HUES48 (cell line): ENCODE measurements around the gene ANTXR1.

Experiments used
- H3K27ac ChIP-seq: one replicate; pipeline ENCODE4 v1.7.0; 2013; ENCODE audit warnings: low read depth, low read length, inconsistent platforms
- H3K27me3 ChIP-seq: 2 replicates; pipeline ENCODE4 v1.6.1; 2013; ENCODE audit warnings: mild to moderate bottlenecking, low read length; ENCODE audit not compliant: control insufficient read depth, insufficient read depth
- H3K36me3 ChIP-seq: 2 replicates; pipeline ENCODE4 v1.6.1; 2013; ENCODE audit warnings: low read length; ENCODE audit not compliant: control insufficient read depth, insufficient read depth
- H3K4me1 ChIP-seq: 2 replicates; pipeline ENCODE4 v1.6.1; 2013; ENCODE audit warnings: mild to moderate bottlenecking, low read length; ENCODE audit not compliant: control insufficient read depth, insufficient read depth
- H3K4me3 ChIP-seq: 2 replicates; pipeline ENCODE4 v1.5.1; 2013; ENCODE audit warnings: mild to moderate bottlenecking, low read depth, low read length
- H3K9ac ChIP-seq: 2 replicates; pipeline ENCODE4 v1.6.1; 2013; ENCODE audit warnings: mild to moderate bottlenecking, low read depth, low read length, moderate library complexity
- H3K9me3 ChIP-seq: 2 replicates; pipeline ENCODE4 v1.6.1; 2013; ENCODE audit warnings: low read length; ENCODE audit not compliant: control insufficient read depth, insufficient read depth

Gene ANTXR1

DNA sequence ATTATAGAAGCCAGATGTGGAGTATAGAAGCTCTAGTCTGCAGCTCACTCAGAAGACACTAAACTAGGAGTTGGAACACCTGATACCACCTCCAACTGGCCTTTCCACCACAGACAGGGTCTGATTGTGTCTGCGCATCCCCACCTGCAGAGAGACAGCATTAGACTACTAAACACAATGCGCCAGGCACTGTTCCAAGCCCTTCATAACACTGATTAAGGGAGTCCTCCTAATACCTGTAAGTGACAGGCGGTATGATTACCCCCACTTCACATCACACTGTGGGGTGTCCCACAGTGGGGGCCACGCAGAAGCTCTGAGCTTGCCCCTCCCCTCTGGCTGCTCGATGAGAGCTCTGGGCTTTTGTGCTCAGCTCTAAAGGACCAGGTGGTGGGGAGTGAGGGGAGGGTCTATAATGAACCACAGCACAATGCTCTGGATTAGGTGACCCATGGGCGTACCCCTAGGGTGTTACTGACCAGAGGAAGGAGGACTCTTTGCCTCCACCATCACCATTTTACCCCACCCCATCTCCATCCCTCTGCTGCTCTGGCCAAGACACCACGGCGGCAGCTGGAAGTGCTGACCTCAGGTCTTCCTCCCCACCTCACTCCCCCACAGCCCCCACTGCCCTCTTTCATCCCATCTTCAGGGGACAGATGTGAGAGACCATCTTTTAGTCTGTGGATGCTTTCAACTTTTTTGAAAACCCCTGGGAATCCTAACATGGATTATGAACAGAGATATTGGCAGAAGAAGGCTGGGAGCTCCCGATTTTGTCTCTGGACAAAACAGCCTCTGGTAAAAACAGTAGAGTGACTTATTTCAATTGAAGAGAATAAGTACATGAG lies 228.9 kb downstream of the ANTXR1 start:
- H3K27ac ChIP-seq: no peak overlapping the region
- no peaks in the 10 kb centered on the region for H3K9me3 ChIP-seq
- peaks cover 9% of the 10 kb centered on the region for H3K36me3 ChIP-seq
- H3K4me1 ChIP-seq: no peaks in the 10 kb centered on the region
- no peaks in the 10 kb centered on the region for H3K27me3 ChIP-seq
- no peak overlapping the region for H3K4me3 ChIP-seq
- no peak overlapping the region for H3K9ac ChIP-seq

- Histone ChIP-seq H3K9me3 (no peaks in the 10 kb centered on the region), H3K4me3 (no peak overlapping the region), H3K9ac (no peak overlapping the region), H3K27me3 (no peaks in the 10 kb centered on the region), H3K27ac (no peak overlapping the region), H3K36me3 (peaks cover 9% of the 10 kb centered on the region), H3K4me1 (no peaks in the 10 kb centered on the region)
These were observed 229.7 kb downstream of the ANTXR1 start for GRCh38 chr2:69242651-69243051.

DNA sequence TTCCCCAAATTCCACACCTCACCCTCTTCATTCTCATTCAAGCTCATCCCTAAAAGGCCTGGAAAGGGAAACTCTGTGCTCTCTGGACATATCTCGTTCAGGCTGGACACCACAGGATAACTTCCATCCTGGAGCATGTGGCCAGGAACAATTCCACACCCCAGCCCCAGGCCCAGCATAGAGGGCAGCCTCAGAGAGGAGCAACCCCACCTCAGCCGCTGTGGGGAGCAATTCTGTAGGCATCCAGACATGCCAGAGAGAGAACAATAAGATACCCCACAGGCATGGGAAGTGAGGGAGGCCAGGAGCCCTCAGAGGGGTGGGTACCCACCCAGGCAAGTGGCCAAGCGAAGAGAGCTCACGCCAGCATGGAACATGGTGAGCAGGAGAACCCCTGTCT lies 230.7 kb downstream of the ANTXR1 start:
- Histone ChIP-seq H3K36me3 (peaks cover 9% of the 10 kb centered on the region), H3K9me3 (no peaks in the 10 kb centered on the region), H3K4me3 (no peak overlapping the region), H3K9ac (no peak overlapping the region), H3K4me1 (no peaks in the 10 kb centered on the region), H3K27me3 (no peaks in the 10 kb centered on the region), H3K27ac (no peak overlapping the region)

DNA sequence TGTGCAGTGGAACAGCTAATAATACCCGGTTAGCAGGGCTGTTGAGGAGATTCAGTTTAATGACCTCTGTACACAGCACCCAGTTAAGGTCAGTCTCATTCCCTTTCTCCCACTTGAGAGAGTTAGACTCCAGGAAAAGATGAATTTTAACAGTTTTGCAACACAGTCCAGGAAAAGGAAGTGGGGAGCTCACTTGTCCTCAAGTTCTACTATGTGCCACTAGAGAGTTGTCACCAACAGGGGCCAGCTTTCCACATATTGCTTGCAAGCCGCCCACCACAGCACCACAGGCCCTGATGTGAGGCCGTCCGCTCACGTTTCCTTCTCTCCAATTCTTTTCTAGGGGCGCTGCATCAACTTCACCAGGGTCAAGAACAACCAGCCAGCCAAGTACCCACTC lies 231.9 kb downstream of the ANTXR1 start:
- no peak overlapping the region for H3K27ac ChIP-seq
- H3K9ac ChIP-seq: no peak overlapping the region
- peaks cover 9% of the 10 kb centered on the region for H3K36me3 ChIP-seq
- no peaks in the 10 kb centered on the region for H3K4me1 ChIP-seq
- no peaks in the 10 kb centered on the region for H3K27me3 ChIP-seq
- H3K9me3 ChIP-seq: no peaks in the 10 kb centered on the region
- no peak overlapping the region for H3K4me3 ChIP-seq

DNA sequence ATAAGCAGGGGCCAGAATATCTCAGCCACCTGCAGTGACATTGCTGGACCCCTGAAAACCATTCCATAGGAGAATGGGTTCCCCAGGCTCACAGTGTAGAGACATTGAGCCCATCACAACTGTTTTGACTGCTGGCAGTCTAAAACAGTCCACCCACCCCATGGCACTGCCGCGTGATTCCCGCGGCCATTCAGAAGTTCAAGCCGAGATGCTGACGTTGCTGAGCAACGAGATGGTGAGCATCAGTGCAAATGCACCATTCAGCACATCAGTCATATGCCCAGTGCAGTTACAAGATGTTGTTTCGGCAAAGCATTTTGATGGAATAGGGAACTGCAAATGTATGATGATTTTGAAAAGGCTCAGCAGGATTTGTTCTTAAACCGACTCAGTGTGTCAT lies 234.6 kb downstream of the ANTXR1 start:
- Histone ChIP-seq H3K4me1 (no peaks in the 10 kb centered on the region), H3K9me3 (no peaks in the 10 kb centered on the region), H3K27me3 (no peaks in the 10 kb centered on the region), H3K4me3 (no peak overlapping the region), H3K9ac (no peak overlapping the region), H3K36me3 (peaks cover 9% of the 10 kb centered on the region), H3K27ac (no peak overlapping the region)

- H3K9me3 ChIP-seq: no peaks in the 10 kb centered on the region
- H3K27me3 ChIP-seq: no peaks in the 10 kb centered on the region
- H3K27ac ChIP-seq: no peak overlapping the region
- no peak overlapping the region for H3K4me3 ChIP-seq
- H3K36me3 ChIP-seq: peaks cover 9% of the 10 kb centered on the region
- no peaks in the 10 kb centered on the region for H3K4me1 ChIP-seq
- H3K9ac ChIP-seq: no peak overlapping the region
These were observed 235.3 kb downstream of the ANTXR1 start for GRCh38 chr2:69248232-69248631.

- no peaks in the 10 kb centered on the region for H3K9me3 ChIP-seq
- no peaks in the 10 kb centered on the region for H3K4me1 ChIP-seq
- H3K9ac ChIP-seq: no peak overlapping the region
- no peaks in the 10 kb centered on the region for H3K27me3 ChIP-seq
- peaks cover 6% of the 10 kb centered on the region for H3K36me3 ChIP-seq
- H3K27ac ChIP-seq: no peak overlapping the region
- no peak overlapping the region for H3K4me3 ChIP-seq
These were observed 238.0 kb downstream of the ANTXR1 start for GRCh38 chr2:69250981-69251380.

GRCh38 chr2:69251943-69252342 lies 239.0 kb downstream of the ANTXR1 start:
- H3K27me3 ChIP-seq: no peaks in the 10 kb centered on the region
- no peak overlapping the region for H3K4me3 ChIP-seq
- H3K27ac ChIP-seq: no peak overlapping the region
- no peak overlapping the region for H3K9ac ChIP-seq
- H3K4me1 ChIP-seq: no peaks in the 10 kb centered on the region
- H3K9me3 ChIP-seq: no peaks in the 10 kb centered on the region
- no peaks in the 10 kb centered on the region for H3K36me3 ChIP-seq

- H3K27me3 ChIP-seq: no peaks in the 10 kb centered on the region
- H3K9me3 ChIP-seq: no peaks in the 10 kb centered on the region
- no peak overlapping the region for H3K4me3 ChIP-seq
- H3K27ac ChIP-seq: no peak overlapping the region
- no peaks in the 10 kb centered on the region for H3K36me3 ChIP-seq
- H3K9ac ChIP-seq: no peak overlapping the region
- H3K4me1 ChIP-seq: no peaks in the 10 kb centered on the region
These were observed 240.1 kb downstream of the ANTXR1 start for GRCh38 chr2:69253112-69253511.

- Histone ChIP-seq H3K36me3 (no peaks in the 10 kb centered on the region), H3K27me3 (no peaks in the 10 kb centered on the region), H3K4me1 (no peaks in the 10 kb centered on the region), H3K9ac (no peak overlapping the region), H3K4me3 (no peak overlapping the region), H3K9me3 (no peaks in the 10 kb centered on the region), H3K27ac (no peak overlapping the region)
These were observed 240.8 kb downstream of the ANTXR1 start for GRCh38 chr2:69253611-69254301.

DNA sequence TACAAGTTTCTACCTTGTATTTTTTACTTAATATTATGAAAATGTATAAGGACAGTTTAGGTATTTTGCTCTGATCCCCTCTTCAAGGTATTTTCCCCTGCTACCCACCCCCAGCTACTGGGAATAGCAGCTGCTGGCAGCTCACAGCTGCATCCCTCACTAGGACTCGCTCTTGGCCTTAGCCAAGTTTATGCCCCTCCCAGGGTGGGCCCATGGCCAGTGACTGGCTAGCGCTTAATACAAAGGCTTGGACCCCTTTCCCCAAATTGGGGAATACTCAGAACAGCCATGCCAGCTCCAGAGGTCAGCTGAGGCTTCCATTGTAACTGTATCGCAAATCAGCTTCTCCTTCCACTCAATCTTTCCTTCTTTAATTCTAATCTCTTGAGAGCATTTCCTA lies 242.8 kb downstream of the ANTXR1 start:
- no peaks in the 10 kb centered on the region for H3K4me1 ChIP-seq
- no peak overlapping the region for H3K4me3 ChIP-seq
- no peaks in the 10 kb centered on the region for H3K36me3 ChIP-seq
- H3K9me3 ChIP-seq: peaks cover 12% of the 10 kb centered on the region
- no peak overlapping the region for H3K9ac ChIP-seq
- H3K27me3 ChIP-seq: no peaks in the 10 kb centered on the region
- no peak overlapping the region for H3K27ac ChIP-seq
